Fibroblast of skin of back (primary cell): Measurements from ENCODE around the gene VIM.
"Not testable (repeated sequence)": the region's sequence is repeated elsewhere in the genome, so short reads cannot be mapped to it uniquely, and the experiment has no call there.

Source experiments
- DNase-seq: peaks from one replicate; pipeline ENCODE4 v3.0.0-alpha.2; 2013

Gene VIM

DNA sequence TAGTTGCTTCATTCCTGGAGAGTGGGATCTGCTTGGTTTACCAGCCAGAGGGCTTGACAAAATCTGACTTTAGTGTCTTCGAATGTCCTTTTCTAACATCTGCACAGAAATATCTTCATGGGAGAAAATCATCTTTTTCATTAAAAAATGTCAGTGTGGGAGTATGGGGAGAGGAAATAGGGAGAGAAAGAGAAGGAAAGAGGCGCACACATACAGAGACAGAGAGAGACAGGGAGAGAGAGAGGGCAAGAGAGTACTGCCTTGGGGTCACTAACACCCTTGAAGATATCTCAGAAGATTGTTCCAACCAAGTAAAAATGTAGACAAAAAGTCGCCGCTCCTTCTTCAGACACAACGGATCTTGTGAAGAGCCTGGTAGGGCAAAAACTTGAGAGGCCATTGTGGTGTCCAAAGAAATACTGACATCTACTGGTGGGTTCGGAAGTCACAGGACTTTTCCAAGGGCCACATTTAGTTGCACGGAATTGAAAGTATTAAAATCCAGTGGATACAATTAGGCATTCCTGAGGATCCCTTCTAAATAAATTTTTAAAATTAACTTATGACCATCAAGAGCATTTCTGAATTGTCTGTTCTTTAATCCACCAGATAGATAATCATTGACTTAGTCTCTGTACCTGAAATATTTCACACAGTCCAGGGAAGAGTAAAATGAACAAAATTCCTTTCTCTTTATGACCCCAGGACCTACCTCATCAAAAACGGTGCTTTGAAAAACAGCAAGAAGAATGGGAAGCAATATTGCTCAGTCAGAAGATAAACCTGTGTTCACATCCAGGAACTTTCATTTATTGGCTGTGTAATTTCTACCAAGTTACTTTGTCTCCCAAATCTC is 29.7 kb downstream of the VIM start:
- peak; percentile 79 for DNase-seq

DNA sequence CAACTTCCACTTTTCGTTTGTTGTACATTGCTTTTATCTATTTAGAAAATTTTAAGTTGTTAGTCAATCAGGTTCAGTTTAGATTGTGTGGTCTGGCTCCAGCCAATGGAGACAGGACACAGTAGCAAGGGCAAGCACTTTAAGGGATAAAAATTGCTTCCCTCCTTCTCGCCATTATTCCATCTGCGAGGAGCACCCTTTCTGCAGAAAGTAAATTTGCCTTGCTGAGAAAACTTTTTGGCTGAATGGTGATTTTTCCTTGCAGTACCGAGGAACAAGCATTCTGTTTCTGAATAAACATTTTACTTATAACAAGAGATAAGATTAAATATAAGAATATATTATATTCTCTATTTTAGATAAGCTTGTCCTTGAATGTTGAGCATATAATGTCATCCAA is 34.5 kb downstream of the VIM start:
- DNase-seq: no peak

DNA sequence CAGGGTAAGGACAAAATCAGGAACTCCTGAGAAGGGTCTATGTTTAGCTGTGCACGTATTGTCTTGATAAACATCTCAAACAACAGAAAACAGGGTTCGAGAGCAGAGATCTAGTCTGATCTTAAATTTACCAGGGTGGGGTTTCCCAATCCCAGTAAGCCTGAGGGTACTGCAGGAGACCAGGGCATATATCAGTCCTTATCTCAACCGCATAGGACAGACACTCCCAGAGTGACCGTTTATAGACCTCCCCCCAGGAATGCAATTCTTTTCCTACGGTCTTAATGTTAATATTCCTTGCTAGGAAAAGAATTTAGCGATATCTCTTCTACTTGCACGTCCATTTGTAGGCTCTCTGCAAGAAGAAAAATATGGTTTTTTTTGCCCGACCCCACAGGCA is 35.5 kb downstream of the VIM start:
- DNase-seq: no peak

DNA sequence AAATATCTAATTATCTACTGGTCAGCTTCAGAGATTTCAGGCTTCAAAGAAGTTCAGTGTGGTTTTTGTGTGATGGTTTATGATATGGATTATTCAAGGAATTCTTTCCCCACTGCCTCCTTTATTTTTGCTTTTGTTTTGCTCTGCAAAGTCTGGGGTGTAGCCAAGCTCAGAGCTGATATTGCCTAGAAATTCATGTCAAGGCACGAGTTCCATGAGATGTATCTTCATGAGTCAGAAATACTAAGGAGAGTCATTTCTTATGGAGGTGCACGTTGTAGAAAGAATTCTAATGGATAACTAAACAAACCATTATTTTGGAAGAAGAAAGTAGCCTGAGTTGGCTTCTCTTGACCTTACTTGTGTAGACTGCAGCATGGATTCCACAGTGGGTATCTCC is 37.4 kb downstream of the VIM start:
- DNase-seq: no peak

DNA sequence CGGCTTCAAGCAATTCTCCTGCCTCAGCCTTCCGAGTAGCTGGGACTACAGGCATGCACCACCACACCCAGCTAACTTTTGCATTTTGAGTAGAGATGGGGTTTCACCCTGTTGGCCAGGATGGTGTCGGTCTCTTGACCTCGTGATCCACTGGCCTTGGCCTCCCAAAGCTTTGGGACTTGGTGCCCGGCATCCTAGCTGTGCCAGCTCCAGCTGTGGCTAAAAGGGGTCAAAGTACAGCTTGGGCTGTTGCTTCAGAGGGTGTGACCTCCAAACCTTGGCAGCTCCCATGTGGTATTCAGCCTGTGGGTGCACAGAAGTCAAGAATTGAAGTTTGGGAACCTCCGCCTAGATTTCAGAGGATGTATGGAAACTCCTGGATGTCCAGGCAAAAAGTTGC is 38.5 kb downstream of the VIM start:
- DNase-seq: not testable (repeated sequence)

DNA sequence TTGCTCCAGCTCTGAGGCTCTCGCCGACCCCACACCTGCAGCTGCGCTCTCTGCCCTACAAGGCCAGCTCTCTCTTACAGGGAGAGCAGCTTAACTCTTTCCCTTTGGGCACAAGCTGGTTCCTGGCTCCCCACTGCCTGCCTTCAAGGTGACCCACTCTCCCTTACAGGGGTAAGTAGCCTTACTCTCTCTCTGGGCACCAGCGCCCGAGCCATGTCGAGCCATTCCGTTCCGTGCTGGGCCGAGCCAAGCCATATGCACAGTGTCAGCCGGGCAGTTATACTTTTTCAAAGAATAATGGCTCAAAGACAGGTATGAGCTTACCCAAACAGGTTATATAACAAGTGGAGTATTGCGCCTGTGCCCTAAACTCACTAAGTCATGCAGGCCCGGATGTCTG is 44.6 kb downstream of the VIM start:
- DNase-seq: no peak

DNA sequence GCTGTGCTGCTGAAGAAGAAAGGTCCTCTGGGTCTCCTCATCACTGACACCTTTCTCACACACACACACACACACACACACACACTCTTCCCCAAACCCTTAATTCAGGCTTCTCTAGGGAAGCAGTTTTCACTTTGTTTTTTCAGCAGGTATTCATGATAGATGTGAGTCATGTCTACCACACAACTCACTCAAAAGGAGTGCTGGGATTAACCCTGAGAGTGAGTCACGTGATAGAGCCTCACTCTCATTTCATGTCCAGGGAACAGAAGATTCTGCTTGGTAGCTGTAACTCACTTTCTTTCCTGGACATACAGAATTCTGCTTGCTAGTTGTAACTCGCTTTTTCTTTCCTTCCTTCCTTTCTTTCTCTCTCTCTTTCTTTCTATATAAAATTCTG is 45.4 kb downstream of the VIM start:
- DNase-seq: peak; percentile 69

DNA sequence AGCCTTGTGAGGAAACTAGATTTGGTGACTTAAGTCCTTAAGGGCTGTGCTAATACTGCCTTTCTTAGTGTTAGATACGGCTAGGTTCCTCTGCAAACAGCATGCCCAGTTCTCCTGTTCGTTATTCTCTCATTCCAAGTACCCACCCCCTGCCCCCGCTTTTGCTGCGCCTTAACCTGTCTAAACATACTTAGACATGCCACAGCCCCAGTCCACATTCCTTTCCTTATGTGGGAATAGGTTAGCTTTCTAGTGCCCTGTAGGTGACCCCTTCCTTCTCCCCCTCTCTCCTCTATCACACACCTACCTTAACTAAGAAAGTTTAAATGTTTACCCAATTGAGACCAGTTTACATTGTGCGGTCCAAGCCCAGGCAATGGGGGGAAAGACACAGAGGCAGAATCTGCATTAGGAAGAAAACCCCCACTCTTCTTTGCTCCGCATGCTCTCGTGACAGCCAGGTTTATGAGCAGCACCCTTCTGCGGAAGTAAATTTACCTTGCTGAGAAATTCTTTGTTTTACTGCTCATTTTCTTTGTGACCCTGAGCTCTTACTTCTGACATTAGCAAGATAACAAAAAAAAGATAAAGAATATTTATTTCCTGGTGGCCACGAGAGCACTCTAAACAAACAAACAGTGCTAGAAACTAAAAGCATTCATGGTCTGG is 48.8 kb downstream of the VIM start:
- DNase-seq: no peak

DNA sequence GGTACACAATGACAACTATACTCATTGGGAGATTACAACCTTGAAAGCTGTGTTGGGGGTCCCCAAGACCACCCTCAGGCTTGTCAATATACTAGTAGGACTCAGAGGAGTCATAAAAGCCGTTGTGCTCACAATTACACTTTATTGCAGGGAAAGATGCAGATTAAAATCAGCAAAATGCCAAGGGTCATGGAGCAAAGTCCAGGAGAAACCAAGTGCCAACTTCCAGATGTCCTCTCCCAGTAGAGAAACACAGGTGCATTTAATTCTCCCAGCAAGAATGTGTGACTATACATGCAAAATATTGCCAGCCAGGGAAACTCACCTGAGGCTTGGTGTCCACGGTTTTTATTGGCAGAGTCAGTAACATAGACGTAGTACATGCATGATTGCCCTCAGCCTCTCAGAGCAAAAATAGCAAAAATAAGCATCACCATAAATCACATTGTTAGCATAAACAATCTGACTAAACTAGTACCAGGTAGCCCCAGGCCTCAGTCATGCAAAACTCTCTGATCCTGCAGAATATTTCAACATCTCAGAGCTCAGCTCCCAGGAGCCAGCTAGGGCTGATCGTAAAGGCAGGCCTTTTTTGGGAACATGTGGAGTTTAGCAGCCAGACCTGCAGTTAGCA is 50.7 kb downstream of the VIM start:
- DNase-seq: no peak

DNA sequence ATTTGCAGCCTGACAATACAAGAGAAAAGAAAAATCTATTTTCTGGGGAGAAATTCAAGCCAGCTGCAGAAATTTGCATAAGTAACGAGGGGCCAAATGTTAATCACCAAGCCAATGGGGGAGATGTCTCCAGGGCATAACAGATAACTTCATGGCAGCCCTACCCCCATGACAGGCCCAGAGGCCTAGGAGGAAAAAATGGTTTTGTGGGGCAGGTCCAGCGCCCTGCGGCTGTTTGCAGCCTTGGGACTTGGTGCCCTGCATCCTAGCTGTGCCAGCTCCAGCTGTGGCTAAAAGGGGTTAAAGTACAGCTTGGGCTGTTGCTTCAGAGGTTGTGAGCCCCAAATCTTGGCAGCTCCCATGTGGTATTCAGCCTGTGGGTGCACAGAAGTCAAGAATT is 54.3 kb downstream of the VIM start:
- no peak for DNase-seq

DNA sequence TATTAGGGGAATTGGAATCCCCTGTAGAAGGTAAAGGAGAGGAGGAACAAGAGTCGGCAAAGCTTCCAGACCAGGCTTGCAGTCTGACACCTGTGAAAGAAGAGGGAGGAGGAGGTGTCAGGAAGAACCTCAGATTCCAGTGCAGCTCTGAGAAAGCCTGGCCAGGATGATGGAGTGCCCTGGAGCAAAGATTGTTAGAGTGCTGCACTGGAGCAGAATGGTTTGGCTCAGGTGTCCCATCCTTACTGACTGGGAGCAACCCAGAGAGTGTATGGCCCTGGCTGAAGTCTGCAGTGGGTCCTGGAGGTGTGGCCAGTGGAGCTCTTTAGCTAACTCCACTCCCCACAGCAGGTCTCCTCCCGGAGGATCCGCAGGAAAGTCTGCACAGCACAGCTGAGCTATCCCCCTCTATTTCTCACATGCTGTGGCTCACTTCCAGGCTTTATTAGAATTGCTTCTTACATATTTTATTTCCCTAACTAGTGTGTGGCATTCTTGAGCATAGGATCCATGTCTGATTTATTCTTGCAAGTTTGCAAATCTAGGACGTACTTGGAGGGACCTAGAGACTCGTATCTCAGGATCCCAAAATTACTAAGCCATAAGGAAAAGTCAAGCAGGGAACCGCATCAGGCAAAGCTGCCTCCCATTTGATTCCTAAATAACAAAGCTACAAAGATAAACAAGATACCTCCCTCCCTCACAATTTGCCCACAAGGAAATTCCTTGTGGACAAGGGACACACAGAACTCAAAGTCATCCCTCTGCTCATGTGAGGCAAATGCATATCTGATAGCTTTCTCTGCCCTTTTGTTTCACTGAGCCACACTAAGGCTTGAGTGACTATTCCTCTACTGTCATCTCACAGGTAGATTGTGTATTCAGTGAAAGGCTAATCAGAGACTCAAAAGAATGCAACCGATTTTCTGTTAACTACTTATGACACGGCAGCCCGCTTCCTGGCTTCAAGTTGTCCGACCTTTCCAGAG is 58.8 kb downstream of the VIM start:
- no peak for DNase-seq
